Kasumi-1 (cell line): ENCODE data around the gene PLA2G4A.

Source experiments
- DNase-seq, 2 experiments: peaks; one replicate each; lab custom pipeline; 2025; lab: John Stamatoyannopoulos, UW

PLA2G4A gene

DNA sequence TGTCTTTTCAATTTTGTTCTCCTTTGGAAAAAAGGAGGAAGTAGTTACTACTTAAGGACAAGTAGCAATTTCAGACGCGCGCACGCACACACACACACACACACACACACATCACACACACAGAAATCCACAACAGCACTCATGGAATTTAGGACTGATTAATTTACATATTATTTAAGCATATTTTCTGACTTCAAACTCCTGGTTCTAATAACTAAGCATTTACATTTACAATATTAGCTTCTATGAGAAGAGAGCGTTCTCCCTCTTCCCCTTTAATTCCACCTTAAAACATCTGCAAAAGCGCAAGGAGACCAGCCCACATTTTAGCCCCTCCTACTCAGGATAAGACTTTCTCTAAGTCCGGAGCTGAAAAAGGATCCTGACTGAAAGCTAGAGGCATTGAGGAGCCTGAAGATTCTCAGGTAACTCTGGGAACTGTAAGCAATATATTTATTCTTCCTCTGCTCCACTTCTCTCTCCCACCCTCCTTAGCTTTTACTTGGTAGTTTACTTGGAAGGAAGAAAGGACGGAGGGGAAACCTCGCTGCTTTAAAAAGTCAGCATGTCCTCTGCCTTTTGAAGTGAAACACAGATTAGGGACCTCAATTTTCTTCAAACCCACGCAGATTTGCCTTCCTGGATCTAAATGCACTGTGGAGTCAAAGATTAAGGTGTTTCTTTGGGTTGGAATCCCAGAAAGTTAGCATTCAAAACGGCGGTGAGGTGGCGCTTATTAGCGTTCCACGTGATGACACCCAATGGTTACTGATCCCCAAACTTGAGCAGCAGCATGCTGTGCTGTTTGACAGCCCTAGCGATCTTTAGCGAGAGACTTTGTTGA lies at the start of gene PLA2G4A:
Gene PLA2G4A, plus strand, starts transcription at position 339 of the 844 bp plus-strand sequence. CDS start 25,406 bp downstream, outside the sequence.
- peak; percentile 93 to 94 for DNase-seq

DNA sequence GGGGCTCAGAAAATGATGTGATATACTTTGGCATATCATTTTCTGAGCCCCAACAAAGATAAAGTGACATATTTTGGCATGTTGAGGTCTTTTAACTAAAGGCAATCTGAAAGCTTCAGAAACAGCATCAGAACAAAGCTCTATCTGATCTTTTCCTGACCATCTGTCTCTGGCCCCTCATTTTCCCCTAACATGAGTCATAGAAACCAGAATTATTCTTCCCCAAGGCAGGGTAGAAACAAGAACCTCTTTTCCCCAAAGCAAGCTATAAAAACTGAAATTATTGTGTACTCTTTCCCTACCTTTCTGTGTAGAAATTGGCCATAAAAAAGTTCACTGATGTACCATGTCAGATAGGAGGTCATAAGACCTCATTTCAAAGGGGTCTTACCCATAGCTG lies 48.7 kb upstream of the PLA2G4A start:
- no peak for DNase-seq

DNA sequence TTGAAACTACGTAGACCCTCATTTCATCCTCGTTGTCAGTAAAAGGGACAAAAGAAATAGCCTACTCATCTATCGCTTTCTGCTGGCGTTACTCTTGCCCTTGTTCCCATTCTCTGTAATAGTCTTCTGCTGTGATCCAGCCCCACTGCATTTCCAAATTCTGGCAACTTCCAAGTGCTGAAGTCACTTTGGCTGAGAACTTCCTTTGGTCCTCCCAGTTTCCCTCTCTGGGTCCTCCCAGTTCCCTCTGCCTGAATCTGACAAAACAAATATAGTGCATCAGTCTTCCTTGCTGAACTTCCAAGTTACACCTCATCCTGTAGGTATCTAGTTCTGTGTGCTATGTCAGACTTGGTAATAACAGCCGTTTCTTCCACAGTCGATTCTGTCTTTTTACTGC lies 47.0 kb upstream of the PLA2G4A start:
- DNase-seq, result no peak

DNA sequence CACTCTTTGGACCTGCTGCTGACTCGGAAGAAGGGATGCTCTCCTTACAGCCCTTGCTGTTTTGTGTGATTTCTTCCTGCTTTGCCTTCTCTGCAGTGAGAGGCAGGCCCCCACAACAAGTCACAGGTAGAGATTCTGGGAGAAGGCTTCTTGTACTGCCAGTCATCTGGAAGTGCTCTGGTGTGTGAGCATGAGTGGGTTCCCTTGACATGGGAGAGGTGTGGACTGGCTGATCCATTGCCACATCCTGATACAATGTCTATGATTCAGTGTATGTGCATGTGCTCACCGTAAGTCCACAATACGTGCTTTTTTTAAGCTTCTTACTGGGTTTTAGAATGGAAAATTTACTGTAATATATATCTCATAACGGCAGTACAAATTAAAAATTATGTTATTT lies 46.0 kb upstream of the PLA2G4A start:
- DNase-seq, result no peak

DNA sequence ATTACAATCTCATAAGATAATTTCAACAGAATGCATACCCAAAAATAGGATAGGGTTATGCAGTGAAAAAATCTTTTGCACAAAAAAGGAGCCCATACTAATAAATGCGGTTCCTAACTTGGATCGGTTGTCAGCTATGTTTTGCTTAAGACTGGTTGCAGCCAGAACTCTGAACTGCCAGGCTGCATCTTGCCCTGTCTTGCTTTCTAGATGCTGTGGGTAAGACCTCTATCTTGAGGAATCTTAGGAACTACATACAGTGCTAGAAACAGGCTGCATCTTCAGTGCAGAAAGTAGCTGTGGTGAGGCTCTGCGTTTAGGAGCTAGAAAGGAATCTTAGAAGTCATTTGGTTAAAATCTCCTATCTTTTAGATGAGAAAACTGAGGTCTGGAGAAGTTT lies 45.6 kb upstream of the PLA2G4A start:
- no peak for DNase-seq

DNA sequence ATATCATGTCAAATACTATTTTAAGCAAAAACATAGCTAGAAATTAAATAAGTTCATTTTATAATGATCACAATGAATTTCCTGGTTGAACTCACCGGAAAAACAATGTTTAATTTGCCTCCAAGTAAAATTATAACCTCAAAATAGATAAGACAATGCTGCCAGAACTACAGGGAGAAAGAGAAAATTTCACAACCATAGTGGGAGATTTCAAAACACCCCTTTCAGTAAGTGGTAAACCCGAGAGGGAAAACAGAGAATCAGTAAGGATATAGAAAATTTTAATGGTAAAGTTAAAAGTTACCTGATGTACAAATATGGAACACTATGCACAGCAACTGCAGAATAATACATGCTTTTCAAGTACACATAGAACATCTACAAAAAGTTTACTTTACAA lies 43.2 kb upstream of the PLA2G4A start:
- DNase-seq, result no peak

DNA sequence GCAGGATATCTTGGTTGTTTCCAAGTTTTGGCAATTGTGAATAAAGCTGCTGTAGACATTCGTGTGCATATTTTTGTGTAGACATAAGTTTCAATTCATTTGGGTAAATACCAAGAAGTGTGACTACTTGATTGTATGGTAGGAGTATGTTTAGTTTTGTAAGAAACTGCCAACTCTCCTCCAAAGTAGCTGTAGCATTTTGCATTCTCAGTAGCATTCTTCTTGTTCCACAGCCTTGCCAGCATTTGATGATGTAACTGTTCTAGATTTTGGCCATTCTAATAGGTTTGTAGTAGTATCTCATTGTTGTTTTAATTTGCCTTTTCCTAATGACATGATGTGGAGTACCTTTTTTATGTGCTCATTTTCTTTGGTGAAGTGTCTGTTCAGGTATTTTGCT lies 38.6 kb upstream of the PLA2G4A start:
- DNase-seq, result no peak

DNA sequence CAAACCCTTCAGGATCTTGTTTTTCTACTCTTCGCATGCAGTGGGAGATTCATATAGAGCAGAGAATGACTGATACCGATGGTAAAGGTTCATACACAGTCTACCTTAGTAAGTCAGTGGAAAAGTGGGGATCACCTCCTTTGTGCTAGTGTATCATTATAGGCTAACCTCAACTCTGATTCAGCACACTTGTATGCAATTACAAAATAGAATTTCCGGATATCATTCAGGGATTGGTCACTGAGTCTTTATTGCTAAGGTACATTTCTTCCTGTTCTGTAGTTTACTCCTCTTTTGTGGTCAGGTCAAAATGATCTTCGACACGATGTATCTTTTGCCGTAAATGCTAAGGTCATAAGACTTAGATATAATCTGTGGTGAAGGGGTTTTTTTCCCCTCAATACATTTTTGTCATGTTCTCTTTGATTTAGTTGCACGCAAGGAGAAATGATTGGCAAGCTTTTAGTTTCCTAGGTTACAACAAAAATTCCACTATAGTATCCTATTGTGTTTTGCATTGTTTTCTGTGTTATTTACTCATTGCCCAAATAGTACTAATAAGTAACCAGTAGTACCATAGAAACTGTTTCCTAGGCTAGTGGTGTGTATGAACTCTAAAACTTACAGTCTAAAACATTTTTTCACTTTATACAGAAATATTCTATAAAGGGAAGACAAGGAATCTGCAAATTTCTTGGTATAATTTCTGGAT lies 35.7 kb upstream of the PLA2G4A start:
- no peak for DNase-seq

DNA sequence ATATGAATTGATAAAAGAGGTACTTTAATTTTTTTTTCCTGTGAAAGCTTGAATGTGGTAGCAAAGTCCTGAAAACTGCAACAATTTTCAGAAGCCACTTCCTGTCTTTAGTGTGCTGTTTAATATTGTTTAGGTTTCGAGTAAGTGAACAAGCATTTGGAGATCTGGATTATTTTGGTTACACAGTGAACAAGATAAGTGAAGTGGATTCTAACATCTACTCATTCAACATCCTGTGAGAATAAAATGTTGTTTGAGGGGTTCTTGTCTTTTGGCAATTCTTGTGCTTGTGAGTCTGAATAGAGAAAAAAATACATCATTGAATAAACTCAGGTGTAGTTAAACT lies 35.2 kb upstream of the PLA2G4A start:
- DNase-seq, result no peak

DNA sequence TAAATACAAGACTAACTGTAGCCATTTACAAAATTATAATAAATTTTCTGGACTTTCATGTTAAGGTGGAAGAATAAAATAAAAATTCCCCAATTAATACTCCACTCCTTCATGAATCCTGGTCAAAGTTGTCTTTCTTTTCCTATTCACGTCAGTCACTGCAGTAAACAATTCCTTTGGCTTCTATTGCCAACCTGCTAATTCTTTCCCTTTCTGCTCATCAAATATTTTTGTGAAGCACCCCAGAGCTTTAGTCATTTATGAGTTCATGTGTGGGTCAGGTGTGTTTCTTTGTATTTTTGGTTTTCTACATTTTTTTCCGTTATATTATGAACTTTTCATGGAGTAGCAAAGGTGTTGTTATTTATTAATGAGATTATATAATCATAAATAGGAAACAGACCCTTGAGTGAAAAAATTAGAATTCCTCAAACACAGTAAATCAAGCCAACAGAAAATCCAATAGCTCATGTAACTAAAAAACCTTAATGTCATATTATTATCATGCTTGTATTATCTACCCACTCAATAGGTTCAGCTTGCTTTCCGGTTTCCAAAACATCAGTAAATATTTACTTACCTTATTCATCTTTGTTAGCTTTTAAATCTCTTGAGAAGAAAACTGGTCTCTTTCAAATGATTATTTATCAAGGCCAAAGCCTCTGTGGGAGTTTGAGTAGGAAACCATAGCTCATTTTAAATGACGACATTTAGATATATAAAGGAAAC lies 29.6 kb upstream of the PLA2G4A start:
- no peak for DNase-seq

DNA sequence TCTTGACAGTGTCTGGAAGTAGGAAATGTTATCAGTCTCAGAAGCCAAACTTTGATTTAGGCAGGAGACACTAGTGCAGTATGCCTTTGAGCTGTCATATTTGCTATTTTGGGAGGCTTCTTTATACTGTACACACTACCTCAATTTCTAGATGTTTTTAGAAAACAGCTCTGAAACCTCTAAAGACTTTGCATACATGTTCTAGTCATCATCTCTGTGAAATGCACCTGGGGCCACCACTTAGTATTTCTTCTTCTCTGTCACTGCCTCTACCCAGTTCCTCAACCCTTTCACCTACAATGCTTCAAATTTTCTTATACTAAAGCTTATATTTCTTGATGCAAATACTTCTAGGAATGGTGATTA lies 29.1 kb upstream of the PLA2G4A start:
- no peak for DNase-seq

DNA sequence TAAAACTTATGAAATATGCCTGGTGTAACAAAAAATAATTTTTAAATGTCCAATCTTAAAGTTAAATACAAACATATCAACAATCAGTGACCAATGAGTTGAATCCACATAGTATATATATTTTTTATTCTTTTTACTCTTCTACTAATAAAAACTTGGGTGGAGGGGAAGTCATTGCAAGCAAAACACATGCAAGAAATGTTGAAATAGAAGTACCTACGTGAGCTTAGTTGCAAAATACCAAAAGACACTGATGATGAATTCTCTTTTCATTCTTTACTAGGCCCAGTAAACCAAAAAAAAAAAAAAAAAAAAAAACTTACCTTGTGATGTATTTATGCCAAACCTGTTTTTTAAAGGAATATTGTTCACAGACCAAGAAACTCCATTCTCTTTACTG lies 26.4 kb upstream of the PLA2G4A start:
- DNase-seq, result no peak

DNA sequence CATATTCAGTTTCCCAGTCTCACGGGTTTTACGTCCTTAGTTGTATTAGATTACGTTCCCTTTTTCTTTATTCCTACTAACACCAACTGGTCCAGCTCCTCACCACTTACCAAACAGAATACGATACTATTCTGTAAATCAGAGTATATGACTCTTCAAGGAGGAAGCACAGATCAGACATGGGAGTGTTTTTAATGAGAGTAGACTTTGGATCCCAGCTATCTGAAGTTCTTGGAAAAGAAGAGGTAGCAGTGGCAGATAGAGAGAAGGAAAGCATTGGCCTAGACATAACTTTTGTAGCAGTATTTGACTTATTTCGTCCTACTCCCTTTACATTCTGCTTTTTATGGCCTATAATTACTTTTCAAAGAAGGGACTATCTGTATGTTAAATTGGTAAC lies 24.1 kb upstream of the PLA2G4A start:
- DNase-seq, result no peak

DNA sequence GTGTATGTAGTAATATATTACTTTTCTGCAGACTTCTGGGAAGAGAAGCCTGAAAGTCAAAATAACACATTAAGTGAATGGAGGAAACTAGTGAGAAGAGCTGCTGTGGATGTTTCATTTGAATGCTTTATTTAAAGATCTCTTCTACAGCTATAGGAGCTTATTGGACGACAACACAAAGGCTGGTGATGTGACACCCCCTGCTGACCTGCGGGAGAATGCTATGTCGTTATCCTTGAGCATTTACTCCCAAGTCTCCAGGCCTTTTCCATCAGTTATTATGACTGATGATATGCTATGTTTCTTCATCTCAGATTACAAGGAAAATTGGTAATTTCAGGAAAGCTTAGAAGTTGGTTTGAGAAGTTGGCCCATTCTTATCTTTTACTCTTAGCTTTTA lies 22.3 kb upstream of the PLA2G4A start:
- peak; percentile 44 to 51 for DNase-seq

DNA sequence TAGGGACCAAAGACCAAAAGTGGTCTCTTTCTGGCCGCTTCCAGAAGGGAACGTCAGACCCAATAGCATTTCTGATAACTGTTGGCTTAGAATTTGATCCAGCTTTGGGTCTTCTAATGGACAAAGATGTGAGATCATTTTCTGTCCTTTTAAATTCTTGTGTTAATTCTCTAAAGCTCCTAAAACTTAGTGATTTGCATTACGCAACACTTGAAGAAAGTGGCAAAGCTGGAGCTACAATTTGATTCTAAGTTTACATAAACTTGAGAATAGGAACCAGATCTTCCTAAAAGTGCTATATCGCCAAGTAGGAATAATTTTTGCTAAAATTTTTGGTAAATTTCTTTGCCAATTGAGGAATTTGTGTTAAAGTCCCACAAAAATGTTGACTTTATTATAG lies 21.6 kb upstream of the PLA2G4A start:
- no peak for DNase-seq

DNA sequence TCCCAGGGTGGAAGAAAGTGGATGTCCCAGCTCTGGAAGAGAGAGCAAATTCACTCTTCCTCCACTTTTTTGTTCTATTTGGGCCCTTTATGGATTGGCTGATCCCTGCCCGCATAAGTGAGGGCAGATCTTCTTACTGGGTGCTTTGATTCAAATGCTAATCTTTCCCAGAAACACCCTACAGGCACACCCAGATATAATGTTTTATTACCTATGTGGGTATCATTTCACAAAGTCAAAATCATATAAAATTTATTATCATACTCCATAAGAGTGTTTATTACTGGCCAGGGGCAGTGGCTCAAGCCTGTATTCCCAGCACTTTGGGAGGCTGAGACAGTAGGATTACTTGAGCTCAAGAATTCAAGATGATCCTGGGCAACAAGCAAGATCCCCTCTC lies 16.9 kb upstream of the PLA2G4A start:
- DNase-seq, result no peak

DNA sequence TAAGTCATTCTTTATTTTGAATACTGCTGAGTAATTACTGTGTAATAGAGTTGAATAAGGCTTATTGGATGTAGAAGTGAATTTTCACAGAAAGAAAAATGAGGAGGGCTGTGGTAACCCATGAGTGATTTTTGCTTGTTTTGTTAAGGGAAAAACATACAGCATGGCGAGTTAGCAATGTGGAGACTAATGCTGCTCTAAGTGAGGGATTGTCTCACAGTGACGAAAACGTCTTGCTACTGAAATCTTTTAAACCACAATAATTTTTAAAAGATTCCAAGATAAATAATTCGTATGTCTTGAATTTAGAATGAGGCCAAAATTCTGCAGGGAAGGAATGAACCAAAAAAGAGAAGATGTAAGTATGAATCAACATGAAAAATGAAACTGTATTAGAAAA lies 16.2 kb upstream of the PLA2G4A start:
- no peak for DNase-seq

DNA sequence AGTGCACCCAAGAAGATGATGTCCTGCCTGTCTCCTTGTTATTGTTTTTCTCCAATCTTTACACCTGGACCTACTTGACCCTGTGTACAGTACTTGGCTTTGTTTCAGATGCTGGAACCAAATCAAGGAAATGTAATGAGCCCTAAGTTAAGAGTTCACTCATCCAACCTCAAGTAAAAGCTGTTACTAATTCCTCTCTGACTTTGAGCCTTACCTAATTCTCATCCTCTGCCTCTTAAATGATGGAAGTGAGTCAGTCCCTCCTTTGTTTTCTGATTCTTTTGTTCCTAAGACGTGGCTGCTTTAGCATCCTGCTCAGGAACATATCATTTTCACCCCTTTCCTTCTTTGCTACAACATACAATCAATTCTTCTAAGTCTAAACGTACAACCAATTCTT lies 15.3 kb upstream of the PLA2G4A start:
- DNase-seq, result no peak

DNA sequence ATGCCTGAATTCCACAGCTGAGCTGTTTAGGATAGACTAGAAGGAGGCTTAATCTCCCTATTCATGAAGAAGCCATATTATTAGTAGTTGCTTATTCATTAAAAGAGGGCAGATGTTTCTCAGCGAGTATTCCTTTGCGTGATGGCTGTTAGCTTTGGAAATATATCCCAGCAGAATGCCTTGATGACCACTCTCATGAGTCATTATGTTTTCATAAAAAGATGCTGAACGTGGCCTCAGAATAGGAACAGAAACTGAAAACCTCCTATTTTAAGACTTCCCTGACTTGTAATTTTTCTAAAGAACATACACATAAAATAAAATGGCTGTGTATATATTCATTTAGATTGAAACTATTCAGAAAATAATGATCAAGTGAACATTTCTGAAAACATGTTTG lies 9.6 kb upstream of the PLA2G4A start:
- no peak for DNase-seq

DNA sequence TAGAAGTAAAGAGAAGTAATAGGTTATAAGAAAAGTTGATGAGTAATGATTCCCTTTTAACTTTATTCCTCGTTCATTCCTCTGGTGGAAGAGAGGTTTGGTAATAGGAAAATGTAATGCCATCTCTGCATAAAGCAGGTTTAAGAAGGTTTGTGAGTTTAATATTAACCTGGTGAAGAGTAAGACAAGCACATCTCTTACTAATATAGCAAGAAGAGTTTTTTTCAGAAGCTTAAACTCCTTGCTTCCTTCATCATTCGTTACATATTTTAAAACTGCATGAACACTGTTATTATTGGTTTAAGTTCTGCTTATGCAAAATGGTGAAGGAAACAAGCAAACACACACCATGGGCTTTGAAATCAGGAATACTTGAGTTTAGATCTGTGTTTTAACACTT lies 9.2 kb upstream of the PLA2G4A start:
- DNase-seq, result no peak

DNA sequence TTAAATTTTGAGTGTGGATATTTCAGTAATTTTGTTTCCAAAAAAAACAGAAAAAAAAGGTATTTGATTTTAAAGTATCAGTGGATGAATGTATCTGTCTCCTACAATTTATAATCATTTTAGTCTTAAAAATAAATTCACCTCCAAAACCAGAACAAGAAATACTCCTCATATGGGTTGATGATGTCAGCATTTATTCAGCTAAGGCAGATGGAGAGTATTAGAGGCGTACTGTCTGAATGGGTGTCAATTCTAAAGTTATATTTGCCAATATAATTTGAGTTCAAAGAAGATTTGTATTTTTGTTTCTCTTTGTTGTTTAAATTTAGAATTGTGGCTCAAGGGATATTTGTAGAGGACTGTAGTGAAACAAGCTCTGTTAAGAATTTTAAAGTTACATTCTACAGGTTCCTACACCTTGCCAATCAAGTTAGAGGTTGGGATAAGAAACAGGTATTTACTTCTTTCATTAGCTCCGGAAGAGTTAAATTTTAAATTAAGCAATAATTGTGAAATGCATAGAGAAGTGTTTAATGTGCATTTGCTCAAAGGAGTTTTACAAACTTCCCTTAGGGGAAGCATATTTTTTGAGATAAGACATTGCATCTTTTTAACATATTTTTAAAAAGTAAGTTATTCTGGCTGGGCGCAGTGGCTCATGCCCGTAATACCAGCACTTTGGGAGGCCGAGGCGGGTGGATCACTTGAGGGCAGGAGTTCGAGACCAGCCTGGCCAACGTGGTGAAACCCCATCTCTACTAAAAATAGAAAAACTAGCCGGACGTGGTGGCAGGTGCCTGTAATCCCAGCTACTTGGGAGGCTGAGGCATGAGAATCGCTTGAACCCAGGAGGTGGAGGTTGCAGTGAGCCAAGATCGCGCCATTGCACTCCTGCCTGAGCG lies 1.2 kb downstream of the PLA2G4A start:
- DNase-seq, result peak; percentile 39 to 42

DNA sequence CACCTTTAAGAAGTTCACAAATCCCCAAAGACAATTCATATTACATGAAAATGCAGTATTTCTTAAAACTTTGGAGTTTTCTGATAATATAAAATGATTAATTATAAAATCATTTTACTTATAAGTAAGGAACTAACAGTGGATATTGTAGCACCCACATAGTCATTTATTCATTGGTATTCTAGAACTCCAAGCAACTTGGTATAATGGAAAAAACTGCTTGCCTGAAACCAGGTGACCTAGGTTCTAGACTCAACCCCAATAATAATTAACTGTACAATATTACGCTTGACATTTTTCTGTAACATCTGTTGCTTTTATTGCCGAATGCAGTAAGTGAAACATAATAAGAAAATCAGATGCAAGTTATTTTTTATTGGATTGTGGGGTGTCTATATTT lies 2.4 kb downstream of the PLA2G4A start:
- no peak for DNase-seq
